Measurements from ENCODE around the gene ATP6V0D1. TPM values are rescaled to one million over a fixed set of nuclear protein-coding genes. Genes with fewer than 3 reads are reported as not detected.

The ATP6V0D1 gene
- polyA plus RNA-seq, 1 of the 3 experiments (the other 2 are of a cell fraction): 135 TPM

GRCh38 chr16:67395458-67396158, 85.3 kb downstream of the ATP6V0D1 start:
- Histone ChIP-seq H3F3A (replicated peaks; ENCODE audit: insufficient read depth) (peaks cover 5% of the 10 kb centered on the region), H4K20me1 (ENCODE audit: insufficient read depth) (no peaks in the 10 kb centered on the region), H3K4me2 (peak overlapping the region; percentile 50), H3K27me3 (ENCODE audit: insufficient read depth) (no peaks in the 10 kb centered on the region), H2AFZ (ENCODE audit: low read depth) (no peak overlapping the region), H3K79me2 (ENCODE audit: insufficient read depth) (no peaks in the 10 kb centered on the region), H3K4me3 (ENCODE audit: low read depth in 2 of 2, low read length in 1 of 2) (no peak overlapping the region), H3K36me3 (replicated peaks in 1 of 2; ENCODE audit: control insufficient read depth in 1 of 2, insufficient read depth in 2 of 2, low read length in 1 of 2) (no peaks in the 10 kb centered on the region), H3K9me2 (no peaks in the 10 kb centered on the region), H3K9me3 (no peaks in the 10 kb centered on the region), H3K9ac (peak overlapping the region; percentile 25; the same call in 1 of the 2 replicates), H3K4me1 (ENCODE audit: control insufficient read depth in 1 of 2, insufficient read depth in 2 of 2, low read depth in 1 of 2, low read length in 1 of 2) (peaks cover 10 to 65% of the 10 kb centered on the region in 2 experiments; a peak in 2 of 4 replicates), H3K27ac (ENCODE audit: low read depth in 2 of 2, low read length in 1 of 2) (peak overlapping the region; percentile 22 to 51)
- ChIA-PET POLR2A (interaction anchor here (0.6 to 1.1 kb wide), 2 partner anchors 10 to 400 kb away, joined by 3 to 6 read pairs; no protein-coding TSS in a partner anchor), CTCF (no interaction called here)
- TF ChIP-seq USF1 (IDR thresholded peaks at IDR 0.05; ENCODE audit: borderline replicate concordance, low read depth) (no peak), FOXM1 (IDR thresholded peaks at IDR 0.05; ENCODE audit: low read depth) (no peak), CHD2 (IDR thresholded peaks at IDR 0.05; ENCODE audit: low read length, partially characterized antibody) (no peak), SMC3 (IDR thresholded peaks at IDR 0.05; ENCODE audit: low read depth, low read length) (no peak), FOSL2 (IDR thresholded peaks at IDR 0.05; ENCODE audit: borderline replicate concordance, low read depth) (no peak), USF2 (IDR thresholded peaks at IDR 0.05; ENCODE audit: borderline replicate concordance, low read depth, low read length) (no peak), YY1 (IDR thresholded peaks at IDR 0.05; ENCODE audit: low read depth) (no peak), EZH2phosphoT487 (IDR thresholded peaks at IDR 0.05; ENCODE audit: borderline replicate concordance, low read depth) (no peak), TEAD4 (IDR thresholded peaks at IDR 0.05; ENCODE audit: borderline replicate concordance, insufficient read depth) (no peak), RXRA (IDR thresholded peaks at IDR 0.05; ENCODE audit: borderline replicate concordance, low read depth) (no peak), PBX3 (IDR thresholded peaks at IDR 0.05) (no peak)
- no peak for DNase-seq
- 95% methylated on average over 8 of the region's 13 CpGs for WGBS (ENCODE audit: low lambda C conversion rate)

GRCh38 chr16:67395105-67395457, 85.9 kb downstream of the ATP6V0D1 start:
- POLR2A ChIA-PET: no interaction called here
- DNase-seq: no peak
- Histone ChIP-seq H3K4me2 (no peak overlapping the region), H3K9me2 (no peaks in the 10 kb centered on the region), H3K79me2 (ENCODE audit: insufficient read depth) (no peaks in the 10 kb centered on the region), H3K27me3 (ENCODE audit: insufficient read depth) (no peaks in the 10 kb centered on the region), H3K4me1 (ENCODE audit: control insufficient read depth in 1 of 2, insufficient read depth in 2 of 2, low read depth in 1 of 2, low read length in 1 of 2) (peaks cover 10 to 60% of the 10 kb centered on the region in 2 experiments; a peak in 2 of 4 replicates), H3K9ac (no peak overlapping the region), H3K36me3 (replicated peaks in 1 of 2; ENCODE audit: control insufficient read depth in 1 of 2, insufficient read depth in 2 of 2, low read length in 1 of 2) (no peaks in the 10 kb centered on the region), H4K20me1 (ENCODE audit: insufficient read depth) (no peaks in the 10 kb centered on the region), H3K27ac (ENCODE audit: low read depth in 2 of 2, low read length in 1 of 2) (peak overlapping the region in 1 of 2 experiments; percentile 51; a peak in 2 of 4 replicates), H2AFZ (ENCODE audit: low read depth) (no peak overlapping the region), H3F3A (replicated peaks; ENCODE audit: insufficient read depth) (peaks cover 5% of the 10 kb centered on the region), H3K9me3 (no peaks in the 10 kb centered on the region), H3K4me3 (ENCODE audit: low read depth in 2 of 2, low read length in 1 of 2) (no peak overlapping the region)
- CTCF ChIA-PET: no interaction called here
- WGBS (ENCODE audit: low lambda C conversion rate): 94% methylated on average over 8 of the region's 10 CpGs
- no peak for TF ChIP-seq TEAD4 (IDR thresholded peaks at IDR 0.05; ENCODE audit: borderline replicate concordance, insufficient read depth)
- TF ChIP-seq USF2 (IDR thresholded peaks at IDR 0.05; ENCODE audit: borderline replicate concordance, low read depth, low read length): no peak
- TF ChIP-seq POLR2AphosphoS5 (IDR thresholded peaks at IDR 0.05; ENCODE audit: low read depth, low read length): no peak
- TF ChIP-seq RAD21 (IDR thresholded peaks at IDR 0.05; ENCODE audit: low read length): no peak
- TF ChIP-seq ELF1 (IDR thresholded peaks at IDR 0.05): no peak
- no peak for TF ChIP-seq PBX3 (IDR thresholded peaks at IDR 0.05)
- no peak for TF ChIP-seq EP300 (IDR thresholded peaks at IDR 0.05; ENCODE audit: borderline replicate concordance in 1 of 2, low read depth in 1 of 2, low read length in 1 of 2)
- TF ChIP-seq MEF2A (IDR thresholded peaks at IDR 0.05; ENCODE audit: borderline replicate concordance, low read depth): no peak
- TF ChIP-seq EZH2phosphoT487 (IDR thresholded peaks at IDR 0.05; ENCODE audit: borderline replicate concordance, low read depth): no peak
- no peak for TF ChIP-seq MAX (IDR thresholded peaks at IDR 0.05; ENCODE audit: low read depth)
- no peak for TF ChIP-seq CTCF (IDR thresholded peaks at IDR 0.05)
- TF ChIP-seq NRF1 (IDR thresholded peaks at IDR 0.05; ENCODE audit: low read depth, low read length): no peak
- no peak for TF ChIP-seq FOXJ3 (CRISPR knock-in tag; IDR thresholded peaks at IDR 0.05)

Data from SK-N-SH (cell line).